ENCODE results near the gene AMZ1.
"Not testable (repeated sequence)": the region's sequence is repeated elsewhere in the genome, so short reads cannot be mapped to it uniquely, and the experiment has no call there.

Gene AMZ1

DNA sequence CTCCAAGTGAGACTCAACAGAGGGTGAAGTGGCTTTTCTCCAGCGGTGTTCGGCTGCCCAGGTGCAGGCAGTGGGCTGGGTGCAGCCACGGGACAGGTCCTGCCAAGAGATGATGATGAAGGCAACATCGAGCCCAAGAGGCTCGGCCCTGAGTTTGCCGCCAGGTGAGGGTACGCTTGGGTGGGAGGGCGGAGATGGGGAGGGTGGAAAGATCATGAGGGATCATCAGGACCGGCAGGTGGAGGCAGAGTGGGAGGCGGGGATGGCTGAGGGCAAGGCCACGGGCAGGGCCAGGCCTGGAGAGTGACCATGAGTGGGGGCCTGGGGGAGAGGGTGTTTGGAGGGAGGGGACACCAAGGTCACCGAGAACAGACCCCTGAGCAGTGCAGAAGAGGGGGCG, 17.8 kb upstream of the AMZ1 start:
- no peak for DNase-seq (ENCODE audit: low spot score)

DNA sequence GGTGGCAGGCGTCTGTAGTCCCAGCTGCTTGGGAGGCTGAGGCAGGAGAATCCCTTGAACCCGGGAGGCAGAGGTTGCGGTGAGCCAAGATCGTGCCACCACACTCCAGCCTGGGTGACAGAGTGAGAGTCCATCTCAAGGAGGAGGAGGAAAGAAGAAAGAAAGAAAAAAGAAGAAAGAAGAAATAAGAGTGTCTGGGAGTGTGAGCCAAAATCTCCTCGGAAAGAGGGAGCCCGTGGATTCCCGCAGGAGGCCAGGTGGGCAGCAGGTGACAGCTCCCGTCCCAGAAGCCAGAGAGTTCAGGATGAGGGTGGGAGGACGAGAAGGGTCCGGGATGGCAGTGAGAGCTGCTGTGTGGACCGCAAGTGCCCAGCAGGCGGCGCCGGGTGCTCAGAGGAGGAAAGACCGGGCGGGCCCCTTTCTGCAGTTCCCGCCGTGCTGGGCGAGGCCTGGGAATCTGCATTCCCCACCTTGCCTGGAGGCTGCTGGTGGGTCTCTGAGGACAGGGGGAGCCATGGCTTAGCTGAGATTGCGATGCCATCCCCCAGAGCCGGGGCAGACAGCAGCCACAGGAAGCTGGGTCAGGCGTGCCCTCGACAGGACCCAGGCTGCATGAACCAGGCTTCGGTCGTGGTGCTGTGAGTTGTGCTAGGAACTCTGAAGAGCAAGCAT, 17.1 kb upstream of the AMZ1 start:
- DNase-seq (ENCODE audit: low spot score) = peak; percentile 82

- DNase-seq (ENCODE audit: low spot score) = not testable (repeated sequence)
Observed at GRCh38 chr7:2673214-2673613, 14.8 kb upstream of the AMZ1 start.

- DNase-seq (ENCODE audit: low spot score) = no peak
Observed at GRCh38 chr7:2673934-2674333, 14.1 kb upstream of the AMZ1 start.

DNA sequence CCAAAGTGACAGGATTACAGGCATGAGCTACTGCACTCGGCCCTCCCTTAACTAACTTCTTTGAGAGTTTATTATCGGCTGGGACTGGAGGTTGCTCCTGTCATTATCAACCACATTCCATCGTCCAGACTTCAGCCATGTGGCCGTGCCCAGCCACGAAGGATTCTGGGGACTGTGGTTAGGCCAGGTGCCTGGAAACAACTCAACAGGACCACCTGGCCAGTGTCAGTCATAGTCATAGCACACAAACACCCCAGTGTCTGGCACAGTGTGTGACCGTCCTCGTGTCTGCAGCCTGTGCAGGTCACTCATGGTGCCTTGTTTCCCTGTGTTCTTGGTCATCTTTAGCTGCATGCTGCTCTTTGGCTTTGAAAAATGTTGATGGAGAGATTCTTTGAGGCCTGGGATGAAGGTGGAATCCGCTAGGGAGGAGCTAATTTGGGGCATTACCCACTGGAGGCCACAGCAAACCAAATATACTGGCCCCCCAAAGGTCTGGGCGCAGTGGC, 12.7 kb upstream of the AMZ1 start:
- no peak for DNase-seq (ENCODE audit: low spot score)

GRCh38 chr7:2676576-2676975, 11.4 kb upstream of the AMZ1 start:
- not testable (repeated sequence) for DNase-seq (ENCODE audit: low spot score)

DNA sequence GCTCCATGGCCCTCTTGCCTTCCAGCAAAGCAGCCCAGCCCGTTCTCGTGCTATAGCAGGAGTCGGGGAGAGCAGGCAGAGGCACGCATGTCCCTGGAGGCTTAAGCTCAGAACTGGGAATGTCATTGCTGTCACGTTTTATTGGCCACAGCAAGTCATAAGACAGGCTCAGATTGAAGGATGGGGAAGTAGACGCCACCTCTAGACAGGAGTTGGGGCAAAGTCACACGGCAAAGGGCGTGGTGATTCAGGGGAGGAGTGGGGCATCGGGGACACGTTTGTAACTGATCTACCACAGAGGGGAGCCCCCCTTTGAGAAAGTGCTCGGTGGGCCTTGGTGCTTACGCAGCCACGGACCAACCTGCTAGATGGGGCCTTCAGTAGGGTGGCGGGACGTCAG, 9.5 kb upstream of the AMZ1 start:
- not testable (repeated sequence) for DNase-seq (ENCODE audit: low spot score)

DNA sequence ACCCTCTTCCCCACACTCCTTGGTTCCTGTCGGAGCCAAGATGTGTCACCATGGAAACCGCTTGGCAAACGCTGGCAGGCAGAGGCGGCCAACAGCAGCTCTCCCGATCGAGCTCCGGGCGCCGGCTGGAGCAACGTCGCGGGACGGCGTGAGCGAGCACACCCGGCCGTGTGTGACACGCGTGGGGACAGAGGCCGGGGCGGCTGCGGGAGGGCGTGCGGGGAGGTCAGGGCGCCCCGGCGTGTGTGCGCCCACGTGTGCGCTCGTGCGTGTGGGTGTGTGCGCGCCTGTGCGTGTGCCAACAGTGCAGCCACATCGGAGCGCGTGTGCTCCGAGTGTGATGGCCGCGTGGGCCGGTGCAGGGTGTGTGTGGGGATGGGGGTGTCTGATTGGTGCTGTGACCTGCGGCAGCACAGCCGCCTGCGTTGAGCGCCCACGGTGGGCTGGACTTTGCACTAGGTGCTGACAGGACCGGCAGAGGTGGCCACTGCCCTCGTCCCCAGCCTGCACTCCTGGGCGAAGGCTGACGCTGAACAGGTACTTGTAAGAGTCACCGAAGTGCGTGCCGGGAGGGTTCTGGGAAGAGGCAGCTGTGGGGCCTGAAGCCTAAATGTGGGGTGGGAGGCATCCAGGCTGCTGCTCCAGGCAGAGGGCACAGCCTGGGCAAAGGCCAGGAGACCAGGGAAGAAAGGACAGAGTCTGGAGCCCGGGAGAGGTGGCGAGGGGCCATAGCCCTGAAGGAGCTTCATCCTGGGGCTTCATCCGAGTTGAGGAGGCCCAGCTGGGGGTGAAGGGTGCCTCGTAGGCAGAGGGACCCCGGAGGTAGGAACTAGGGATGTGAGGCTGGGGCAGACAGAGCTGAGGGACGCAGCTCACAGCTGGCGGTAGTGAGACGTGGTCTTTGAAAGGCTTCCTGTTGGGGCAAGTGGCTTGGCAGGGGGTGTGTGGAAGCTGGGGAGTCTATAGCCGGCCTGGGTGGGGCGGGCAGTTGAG, 8.6 kb upstream of the AMZ1 start:
- not testable (repeated sequence) for DNase-seq (ENCODE audit: low spot score)

GRCh38 chr7:2680256-2680655, 7.7 kb upstream of the AMZ1 start:
- no peak for DNase-seq (ENCODE audit: low spot score)

DNA sequence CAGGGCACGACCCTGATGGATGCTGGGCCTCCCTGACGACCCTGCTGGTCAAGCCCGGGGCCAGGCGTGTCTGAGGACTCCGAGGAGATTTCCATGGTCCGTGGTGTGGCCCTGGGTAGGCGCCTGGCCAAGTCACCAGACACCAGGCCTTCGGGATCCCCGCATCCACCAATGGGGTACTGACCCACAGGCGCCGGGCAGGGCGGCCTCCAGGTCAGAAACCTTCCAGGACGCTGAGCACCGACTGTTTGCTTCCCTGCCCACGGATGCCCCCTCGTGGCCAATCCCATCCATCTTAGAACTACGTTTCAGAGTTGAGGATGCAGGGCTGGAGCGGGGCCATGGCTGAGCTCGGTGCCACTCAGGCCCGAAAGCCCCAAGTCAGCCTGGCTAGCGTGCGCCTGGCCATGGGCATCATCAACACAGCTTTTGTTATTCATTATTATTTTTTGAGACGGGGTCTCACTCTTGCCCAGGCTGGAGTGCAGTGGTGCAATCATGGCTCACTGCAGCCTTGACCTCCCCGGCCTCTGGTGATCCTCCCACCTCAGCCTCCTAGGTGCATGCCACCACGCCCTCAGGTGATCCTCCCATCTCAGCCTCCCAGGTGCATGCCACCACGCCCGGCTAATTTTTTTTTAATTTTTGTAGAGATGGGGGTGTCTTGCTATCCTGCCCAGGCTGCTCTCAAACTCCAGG, 7.1 kb upstream of the AMZ1 start:
- peak; percentile 87 for DNase-seq (ENCODE audit: low spot score)

DNA sequence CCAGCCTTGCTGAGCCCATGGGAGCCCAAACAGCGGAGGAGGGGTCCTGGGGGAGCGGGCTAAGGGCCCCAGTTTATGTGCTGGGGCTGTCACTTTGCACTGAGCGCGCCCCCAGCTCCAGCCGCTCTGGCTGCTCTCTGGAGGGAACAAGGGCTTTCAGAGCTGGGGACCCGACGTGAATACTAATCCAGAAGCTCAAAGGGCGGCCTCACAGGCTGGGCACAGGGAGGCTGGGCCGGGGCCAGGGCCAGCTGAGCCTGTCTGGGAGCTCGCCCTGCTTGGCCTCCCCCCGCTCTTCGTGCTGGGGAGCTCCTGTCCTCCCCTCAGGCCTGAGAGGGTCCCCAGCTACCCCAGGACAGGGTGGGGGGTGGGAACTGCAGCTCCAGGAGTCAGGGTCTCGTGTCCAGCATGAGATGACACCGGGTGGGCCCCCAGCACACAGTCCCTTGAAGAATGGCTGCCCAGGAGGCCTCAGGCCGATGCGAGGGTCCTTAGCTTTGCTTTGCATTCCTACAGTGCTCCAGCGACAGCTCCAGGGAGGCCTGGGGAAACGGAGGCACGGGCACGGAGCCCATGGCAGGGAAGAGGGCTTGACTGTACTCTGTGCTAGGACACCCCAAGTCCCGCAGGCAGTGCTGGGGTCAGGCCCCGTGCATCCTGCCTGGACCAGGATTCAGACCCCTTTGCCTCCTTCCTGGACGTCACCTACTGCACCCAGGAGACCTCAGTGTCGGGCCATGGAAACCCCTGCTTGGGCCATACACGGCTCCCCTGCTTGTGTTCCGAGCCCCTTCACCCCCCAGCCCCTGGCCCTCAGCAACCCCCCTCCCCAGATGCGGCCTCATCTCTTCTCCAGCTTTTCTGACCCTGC, 5.8 kb upstream of the AMZ1 start:
- no peak for DNase-seq (ENCODE audit: low spot score)

DNA sequence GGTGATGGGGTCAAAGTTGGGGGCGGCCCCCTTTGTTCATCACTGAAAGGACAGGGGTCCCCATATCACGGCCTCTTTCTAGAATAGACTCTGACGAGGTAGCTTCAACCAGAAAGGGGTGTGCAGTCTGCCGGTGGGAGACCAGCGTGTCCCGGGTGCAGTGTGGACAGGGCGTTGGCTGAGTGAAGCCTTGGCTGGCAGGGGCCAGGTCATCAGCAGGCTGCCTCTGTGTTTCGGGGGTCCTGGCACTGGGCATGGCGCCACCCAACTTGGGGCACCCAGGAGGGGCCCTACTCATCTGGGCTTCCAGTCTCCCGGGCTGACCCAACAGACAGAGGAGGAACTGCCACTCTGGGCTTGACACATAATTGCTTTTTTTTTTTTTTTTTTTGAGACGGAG, 3.5 kb upstream of the AMZ1 start:
- no peak for DNase-seq (ENCODE audit: low spot score)

- DNase-seq (ENCODE audit: low spot score) = no peak
Observed at GRCh38 chr7:2686101-2686500, 1.9 kb upstream of the AMZ1 start.

- DNase-seq (ENCODE audit: low spot score) = peak; percentile 90
Observed at GRCh38 chr7:2687338-2687869, 598 bp upstream of the AMZ1 start.

DNA sequence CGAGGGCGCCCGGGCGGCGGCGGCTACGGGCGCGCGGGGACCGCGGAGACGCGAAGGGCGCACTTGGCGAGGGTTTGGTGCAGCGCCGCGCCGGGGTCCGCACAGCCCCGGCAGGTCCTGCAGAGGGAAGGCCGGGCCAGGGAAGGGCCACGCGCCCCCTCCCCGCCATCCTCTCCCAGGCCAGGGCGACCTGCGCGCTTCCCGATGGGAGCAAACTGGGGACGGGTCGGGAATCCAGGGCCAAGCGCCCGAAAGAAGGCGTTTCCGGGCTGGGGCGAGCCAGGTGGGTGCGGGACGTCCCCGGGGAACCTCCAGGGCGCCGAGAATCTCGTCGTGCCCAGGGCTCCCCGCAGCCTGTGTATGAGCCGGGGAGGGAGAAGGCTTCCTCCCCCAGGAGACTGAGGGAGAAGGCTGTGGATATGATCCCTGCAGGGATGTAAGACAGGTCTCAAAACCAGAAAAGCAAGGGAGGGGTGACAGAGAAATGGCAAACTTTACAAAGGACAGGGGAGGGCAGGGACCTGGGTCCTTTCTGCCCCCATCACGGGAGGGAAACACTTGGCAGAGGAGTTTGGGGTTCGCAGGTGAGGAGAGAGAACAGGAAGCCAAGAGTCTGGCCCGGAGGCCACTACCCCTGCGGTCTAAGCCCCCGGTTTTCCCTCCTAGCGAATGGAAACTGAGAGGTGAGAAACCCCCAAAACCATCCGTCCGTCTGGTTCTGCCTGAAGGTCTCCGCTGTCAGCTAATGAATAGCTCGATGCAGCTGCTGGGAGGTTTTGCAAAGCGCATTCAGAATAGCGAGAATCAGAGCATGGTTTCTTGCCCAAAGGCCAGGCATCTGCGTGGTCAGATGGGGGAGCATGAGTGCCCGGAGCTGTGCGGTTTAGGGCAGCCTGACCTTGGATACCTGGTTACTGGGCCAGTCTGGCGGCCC, 674 bp downstream of the AMZ1 start:
- peak; percentile 55 for DNase-seq (ENCODE audit: low spot score)

DNA sequence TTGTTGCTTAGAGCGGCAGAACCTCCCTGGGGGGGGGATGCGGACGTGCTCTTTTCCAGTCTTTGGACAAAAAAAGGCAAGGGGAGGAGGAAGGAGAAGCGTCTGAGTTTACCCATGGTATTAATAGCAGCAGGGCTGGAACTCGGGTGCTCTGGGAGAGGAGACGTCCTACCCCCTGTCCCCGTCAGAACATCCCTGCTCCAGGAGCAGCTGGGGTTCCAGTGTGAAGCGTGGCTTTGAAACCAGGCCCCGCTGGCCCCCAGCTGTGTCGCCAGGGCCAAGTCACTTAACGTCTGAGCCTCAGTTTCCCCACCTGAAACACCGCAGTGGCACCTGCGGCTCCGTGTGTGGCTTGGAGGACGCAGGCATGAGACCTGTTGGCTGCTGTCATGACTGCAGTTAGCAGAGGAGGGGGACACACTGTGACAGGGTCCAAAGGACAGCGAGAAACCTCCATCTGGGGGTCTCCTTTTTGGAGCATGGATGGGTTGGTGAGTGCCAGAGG, 1.4 kb downstream of the AMZ1 start:
- peak; percentile 70 for DNase-seq (ENCODE audit: low spot score)

GRCh38 chr7:2689951-2690705, 2.1 kb downstream of the AMZ1 start:
- DNase-seq (ENCODE audit: low spot score) = peak; percentile 86

GRCh38 chr7:2691011-2691707, 3.2 kb downstream of the AMZ1 start:
- DNase-seq (ENCODE audit: low spot score) = no peak

Measured in hepatic stellate cell (primary cell).